IMR-90 (cell line): ENCODE results near the gene CYP19A1. TPM values are rescaled to one million over a fixed set of nuclear protein-coding genes. Genes with fewer than 3 reads are reported as not detected.

ENCODE experiments used
- ATAC-seq: fragments of 200-7000 bp; cut with Tn5 transposase; 2 replicates; pipeline ENCODE4 v1.9.1; 2020; ENCODE audit warnings: low read depth, mild to moderate bottlenecking, moderate library complexity
- BruUV-seq: library from RNA; stranded (reverse); fragments of 400-500 nt; replicated peaks from 2 replicates; lab custom pipeline; 2021; lab: Mats Ljungman, UMichigan
- CTCF ChIA-PET: fragments of 300-600 bp; formaldehyde crosslinking; extraction: SDS; loops from one replicate; lab custom pipeline; 2021; ENCODE audit warnings: antibody characterized with exemption; lab: Yijun Ruan, JAX
- POLR2A ChIA-PET: fragments of 300-600 bp; sonication (Branson Sonifier 250); formaldehyde crosslinking; loops from one replicate; lab custom pipeline; 2022; ENCODE audit warnings: antibody characterized with exemption; ENCODE audit not compliant: unreplicated experiment; lab: Charles Lee
- DNase-seq: peaks from one replicate; pipeline ENCODE4 v3.0.0; 2013
- H2AFZ ChIP-seq: replicated peaks from 2 replicates; pipeline ENCODE3; 2013; ENCODE audit warnings: low read length, mild to moderate bottlenecking; ENCODE audit not compliant: poor library complexity
- H2AK5ac ChIP-seq: 2 replicates; pipeline ENCODE4 v1.6.1; 2013; ENCODE audit warnings: low read depth, low read length, inconsistent platforms
- H2AK9ac ChIP-seq: replicated peaks from 2 replicates; pipeline ENCODE3; 2013; ENCODE audit warnings: mild to moderate bottlenecking, low read depth, low read length, moderate library complexity; ENCODE audit not compliant: poor library complexity
- H2BK120ac ChIP-seq: 2 replicates; pipeline ENCODE4 v1.6.1; 2013; ENCODE audit warnings: low read depth, low read length, inconsistent platforms
- H2BK15ac ChIP-seq: 3 replicates; pipeline ENCODE4 v1.6.1; 2013; ENCODE audit warnings: low read depth, low read length, inconsistent platforms
- H2BK20ac ChIP-seq: 2 replicates; pipeline ENCODE4 v1.6.1; 2013; ENCODE audit warnings: low read depth, mild to moderate bottlenecking, inconsistent platforms, low read length, moderate library complexity
- H2BK5ac ChIP-seq: 2 replicates; pipeline ENCODE4 v1.6.1; 2013; ENCODE audit warnings: mild to moderate bottlenecking, low read depth, low read length, inconsistent platforms; ENCODE audit not compliant: poor library complexity, severe bottlenecking
- H3K14ac ChIP-seq: replicated peaks from 2 replicates; pipeline ENCODE4 v1.6.1; 2013; ENCODE audit warnings: low read depth, low read length, inconsistent platforms
- H3K18ac ChIP-seq: 2 replicates; pipeline ENCODE4 v1.6.1; 2013; ENCODE audit warnings: low read depth, low read length, control low read depth
- H3K23ac ChIP-seq: 2 replicates; pipeline ENCODE4 v1.6.1; 2013; ENCODE audit warnings: low read depth, low read length, inconsistent platforms
- H3K27ac ChIP-seq: 2 replicates; pipeline ENCODE4 v1.5.1; 2013; ENCODE audit warnings: mild to moderate bottlenecking, control low read depth, low read length; ENCODE audit not compliant: insufficient read depth
- H3K27me3 ChIP-seq: 2 replicates; pipeline ENCODE4 v1.6.1; 2013; ENCODE audit warnings: low read length; ENCODE audit not compliant: control insufficient read depth, insufficient read depth
- H3K36me3 ChIP-seq: 2 replicates; pipeline ENCODE4 v1.6.1; 2013; ENCODE audit warnings: low read length, mixed read lengths; ENCODE audit not compliant: control insufficient read depth, insufficient read depth
- H3K4ac ChIP-seq: 2 replicates; pipeline ENCODE4 v1.6.1; 2013; ENCODE audit warnings: low read depth, low read length, inconsistent platforms
- H3K4me1 ChIP-seq: 2 replicates; pipeline ENCODE4 v1.6.1; 2013; ENCODE audit warnings: low read length, mixed read lengths; ENCODE audit not compliant: control insufficient read depth, insufficient read depth
- H3K4me2 ChIP-seq: 2 replicates; pipeline ENCODE4 v1.6.1; 2013; ENCODE audit warnings: low read depth, mild to moderate bottlenecking, control low read depth, low read length, moderate library complexity
- H3K4me3 ChIP-seq: 2 replicates; pipeline ENCODE4 v1.5.1; 2013; ENCODE audit warnings: low read depth, mild to moderate bottlenecking, control low read depth, low read length, moderate library complexity; ENCODE audit not compliant: insufficient read depth
- H3K56ac ChIP-seq: 2 replicates; pipeline ENCODE4 v1.6.1; 2013; ENCODE audit warnings: low read length, inconsistent platforms; ENCODE audit not compliant: insufficient read depth; ENCODE audit errors: extremely low read depth
- H3K79me1 ChIP-seq, 2 experiments: 2 replicates each; pipeline ENCODE4 v1.6.1; 2013; ENCODE audit warnings: low read length in 2 of 2, inconsistent platforms in 1 of 2, low read depth in 1 of 2
- H3K9ac ChIP-seq: 2 replicates; pipeline ENCODE4 v1.6.1; 2013; ENCODE audit warnings: low read depth, low read length, control low read depth
- H3K9me1 ChIP-seq: 2 replicates; pipeline ENCODE4 v1.6.1; 2013; ENCODE audit warnings: low read length, inconsistent platforms; ENCODE audit not compliant: insufficient read depth
- H3K9me3 ChIP-seq: 2 replicates; pipeline ENCODE4 v1.6.1; 2013; ENCODE audit warnings: low read length; ENCODE audit not compliant: control insufficient read depth, insufficient read depth
- H4K20me1 ChIP-seq: 2 replicates; pipeline ENCODE4 v1.6.1; 2013; ENCODE audit warnings: low read length, inconsistent platforms; ENCODE audit not compliant: insufficient read depth
- H4K5ac ChIP-seq: 2 replicates; pipeline ENCODE4 v1.6.1; 2013; ENCODE audit warnings: mild to moderate bottlenecking, low read depth, low read length, control low read depth
- H4K8ac ChIP-seq, 2 experiments: 2 replicates each; pipeline ENCODE4 v1.6.1; 2013; ENCODE audit warnings: low read depth in 2 of 2, low read length in 2 of 2, control low read depth in 1 of 2, inconsistent platforms in 1 of 2
- H4K91ac ChIP-seq: 2 replicates; pipeline ENCODE4 v1.6.1; 2013; ENCODE audit warnings: low read depth, low read length, inconsistent platforms; ENCODE audit not compliant: insufficient read depth
- BHLHE40 ChIP-seq: fragments of 150-350 bp; IDR thresholded peaks from 2 replicates; pipeline ENCODE4 v1.6.1; 2016; ENCODE audit warnings: mild to moderate bottlenecking, low read depth, low read length
- CEBPB ChIP-seq: IDR thresholded peaks from 2 replicates; pipeline ENCODE4 v1.6.1; 2012; ENCODE audit warnings: low read depth, low read length, improper control_type of control experiment
- CHD1 ChIP-seq: IDR thresholded peaks from 2 replicates; pipeline ENCODE4 v1.6.1; 2012; ENCODE audit warnings: low read depth, low read length, improper control_type of control experiment
- FOS ChIP-seq: fragments of 150-350 bp; IDR thresholded peaks from 2 replicates; pipeline ENCODE4 v1.6.1; 2016; ENCODE audit warnings: low read depth, low read length
- MAFK ChIP-seq: IDR thresholded peaks from 2 replicates; pipeline ENCODE4 v1.6.1; 2012; ENCODE audit warnings: low read depth, low read length, improper control_type of control experiment
- MAZ ChIP-seq: IDR thresholded peaks from 2 replicates; pipeline ENCODE4 v1.6.1; 2012; ENCODE audit warnings: low read depth, mild to moderate bottlenecking, low read length, improper control_type of control experiment, moderate library complexity, borderline replicate concordance
- MXI1 ChIP-seq: IDR thresholded peaks from 2 replicates; pipeline ENCODE4 v1.6.1; 2012; ENCODE audit warnings: low read depth, mild to moderate bottlenecking, low read length, moderate library complexity, borderline replicate concordance
- NFE2L2 ChIP-seq: fragments of 150-350 bp; IDR thresholded peaks from 2 replicates; pipeline ENCODE4 v1.6.1; 2016; ENCODE audit warnings: low read depth, mild to moderate bottlenecking, low read length
- POLR2A ChIP-seq: IDR thresholded peaks from 2 replicates; pipeline ENCODE4 v1.6.1; 2012; ENCODE audit warnings: mild to moderate bottlenecking, low read depth, low read length
- RAD21 ChIP-seq: IDR thresholded peaks from 2 replicates; pipeline ENCODE4 v1.6.1; 2012; ENCODE audit warnings: low read length, improper control_type of control experiment
- RCOR1 ChIP-seq: IDR thresholded peaks from 2 replicates; pipeline ENCODE4 v1.6.1; 2012; ENCODE audit warnings: mild to moderate bottlenecking, low read length, improper control_type of control experiment; ENCODE audit not compliant: insufficient replicate concordance
- RFX5 ChIP-seq: IDR thresholded peaks from 2 replicates; pipeline ENCODE4 v1.8.0; 2012; ENCODE audit warnings: low read depth, mild to moderate bottlenecking, low read length, moderate library complexity
- SMC3 ChIP-seq: fragments of 150-350 bp; IDR thresholded peaks from 2 replicates; pipeline ENCODE4 v1.6.1; 2016; ENCODE audit warnings: low read depth, mild to moderate bottlenecking, antibody characterized with exemption, low read length, moderate library complexity
- WGBS, 2 experiments: methylation state at CpG; one replicate each; pipeline versions ENCODE4 v1.1.5 to v1.1.7; 2013; ENCODE audit warnings: missing lambda C conversion rate in 2 of 2; ENCODE audit not compliant: insufficient read length in 1 of 2; ENCODE audit errors: extremely low coverage in 2 of 2; 5-methylcytosine and 5-hydroxymethylcytosine counted together
- dilution Hi-C: fragments of 300-500 bp; cut with HindIII; formaldehyde crosslinking; loops from one replicate; pipeline ENCODE4 v1.14.3; 2018; ENCODE audit warnings: low sequenced_read_pairs; ENCODE audit not compliant: unreplicated experiment
- in situ Hi-C: fragments of 300-500 bp; cut with MboI; formaldehyde crosslinking; loops from 3 replicates; pipeline ENCODE4 v1.14.3; 2019; ENCODE audit warnings: low sequenced_read_pairs, inconsistent platforms, mixed read lengths
- intact Hi-C: fragments of 100-400 bp; cut with micrococcal nuclease; formaldehyde crosslinking; loops from 2 replicates; pipeline ENCODE4 v1.10.0; 2022
- polyA plus RNA-seq, 3 experiments: library from polyadenylated mRNA; depleted of rRNA; stranded (reverse); fragments of >200 nt; gene quantifications; 2 replicates each; pipeline ENCODE4 v1.2.3, GENCODE V29; 2012; ENCODE audit warnings: low replicate concordance in 1 of 3
- total RNA-seq: library from RNA; depleted of rRNA; stranded (reverse); fragments of >200 nt; gene quantifications from 2 replicates; pipeline ENCODE4 v1.2.3, GENCODE V29; 2012
- TF ChIP-seq, protein P1 (sequence below): fragments of 150-350 bp; IDR thresholded peaks from 2 replicates; pipeline ENCODE4 v1.6.1; 2016; ENCODE audit warnings: low read depth, mild to moderate bottlenecking, low read length, moderate library complexity, borderline replicate concordance
- TF ChIP-seq, protein P2 (sequence below): fragments of 150-350 bp; IDR thresholded peaks from 2 replicates; pipeline ENCODE4 v1.6.1; 2017; ENCODE audit warnings: mild to moderate bottlenecking, antibody characterized with exemption, low read length, low read depth
- TF ChIP-seq, protein P3 (sequence below): conservative IDR thresholded peaks from 2 replicates; pipeline ENCODE4 v1.5.1; 2012; ENCODE audit warnings: mild to moderate bottlenecking, low read depth, low read length, improper control_type of control experiment

The CYP19A1 gene
- total and polyA plus RNA-seq, 2 of the 4 experiments (the other 2 are of a cell fraction), result not detected

DNA sequence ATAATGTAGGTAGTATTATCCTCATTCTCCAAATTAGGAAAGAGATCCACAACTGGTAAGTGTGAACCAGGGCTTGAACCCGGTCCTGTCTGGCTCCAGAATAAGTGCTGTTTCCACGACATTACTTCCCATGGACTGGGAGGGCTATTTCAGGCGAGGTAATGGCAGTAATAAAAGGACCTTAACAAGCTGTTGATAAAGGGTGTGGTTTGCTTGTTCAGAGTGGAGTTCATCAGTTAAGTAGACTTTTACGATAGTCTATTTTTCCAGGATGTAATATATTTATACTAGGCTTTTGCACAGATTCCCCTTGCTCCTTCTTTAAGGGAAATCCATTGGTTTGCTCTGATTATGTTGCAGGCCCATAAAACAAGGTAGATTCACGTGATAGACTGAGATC is 155.3 kb downstream of the CYP19A1 start:
- POLR2A ChIA-PET, result no interaction called here
- no peak overlapping the region for H2BK20ac ChIP-seq
- no peaks in the 10 kb centered on the region for H4K20me1 ChIP-seq
- no CpG with 5 or more reads among the region's 5 CpGs for WGBS, 2 experiments
- TF ChIP-seq RCOR1, result no peak
- no peak for TF ChIP-seq SMC3
- TF ChIP-seq CHD1, result no peak
- no peak for TF ChIP-seq MAFK
- TF ChIP-seq NFE2L2, result no peak
- TF ChIP-seq, protein P1, sequence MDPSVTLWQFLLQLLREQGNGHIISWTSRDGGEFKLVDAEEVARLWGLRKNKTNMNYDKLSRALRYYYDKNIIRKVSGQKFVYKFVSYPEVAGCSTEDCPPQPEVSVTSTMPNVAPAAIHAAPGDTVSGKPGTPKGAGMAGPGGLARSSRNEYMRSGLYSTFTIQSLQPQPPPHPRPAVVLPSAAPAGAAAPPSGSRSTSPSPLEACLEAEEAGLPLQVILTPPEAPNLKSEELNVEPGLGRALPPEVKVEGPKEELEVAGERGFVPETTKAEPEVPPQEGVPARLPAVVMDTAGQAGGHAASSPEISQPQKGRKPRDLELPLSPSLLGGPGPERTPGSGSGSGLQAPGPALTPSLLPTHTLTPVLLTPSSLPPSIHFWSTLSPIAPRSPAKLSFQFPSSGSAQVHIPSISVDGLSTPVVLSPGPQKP, result no peak
- no peak for TF ChIP-seq MXI1
- no peak for TF ChIP-seq FOS
- TF ChIP-seq, protein P2, sequence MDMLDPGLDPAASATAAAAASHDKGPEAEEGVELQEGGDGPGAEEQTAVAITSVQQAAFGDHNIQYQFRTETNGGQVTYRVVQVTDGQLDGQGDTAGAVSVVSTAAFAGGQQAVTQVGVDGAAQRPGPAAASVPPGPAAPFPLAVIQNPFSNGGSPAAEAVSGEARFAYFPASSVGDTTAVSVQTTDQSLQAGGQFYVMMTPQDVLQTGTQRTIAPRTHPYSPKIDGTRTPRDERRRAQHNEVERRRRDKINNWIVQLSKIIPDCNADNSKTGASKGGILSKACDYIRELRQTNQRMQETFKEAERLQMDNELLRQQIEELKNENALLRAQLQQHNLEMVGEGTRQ, result no peak
- TF ChIP-seq, protein P3, sequence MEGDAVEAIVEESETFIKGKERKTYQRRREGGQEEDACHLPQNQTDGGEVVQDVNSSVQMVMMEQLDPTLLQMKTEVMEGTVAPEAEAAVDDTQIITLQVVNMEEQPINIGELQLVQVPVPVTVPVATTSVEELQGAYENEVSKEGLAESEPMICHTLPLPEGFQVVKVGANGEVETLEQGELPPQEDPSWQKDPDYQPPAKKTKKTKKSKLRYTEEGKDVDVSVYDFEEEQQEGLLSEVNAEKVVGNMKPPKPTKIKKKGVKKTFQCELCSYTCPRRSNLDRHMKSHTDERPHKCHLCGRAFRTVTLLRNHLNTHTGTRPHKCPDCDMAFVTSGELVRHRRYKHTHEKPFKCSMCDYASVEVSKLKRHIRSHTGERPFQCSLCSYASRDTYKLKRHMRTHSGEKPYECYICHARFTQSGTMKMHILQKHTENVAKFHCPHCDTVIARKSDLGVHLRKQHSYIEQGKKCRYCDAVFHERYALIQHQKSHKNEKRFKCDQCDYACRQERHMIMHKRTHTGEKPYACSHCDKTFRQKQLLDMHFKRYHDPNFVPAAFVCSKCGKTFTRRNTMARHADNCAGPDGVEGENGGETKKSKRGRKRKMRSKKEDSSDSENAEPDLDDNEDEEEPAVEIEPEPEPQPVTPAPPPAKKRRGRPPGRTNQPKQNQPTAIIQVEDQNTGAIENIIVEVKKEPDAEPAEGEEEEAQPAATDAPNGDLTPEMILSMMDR, result no peak
- TF ChIP-seq MAZ, result no peak
- no peak for TF ChIP-seq BHLHE40
- no peak for TF ChIP-seq RFX5
- no peak for TF ChIP-seq CEBPB
- TF ChIP-seq POLR2A, result no peak
- TF ChIP-seq RAD21, result no peak
- H3K27me3 ChIP-seq, result peaks cover 63% of the 10 kb centered on the region
- H3K79me1 ChIP-seq, result no peaks in the 10 kb centered on the region
- H4K91ac ChIP-seq, result no peak overlapping the region
- H3K14ac ChIP-seq, result no peak overlapping the region
- H2BK120ac ChIP-seq, result no peak overlapping the region
- intact Hi-C loops (no loop called here), in situ Hi-C loops (no loop called here), dilution Hi-C loops (no loop called here)
- no TSS peak for BruUV-seq
- H3K23ac ChIP-seq, result no peak overlapping the region
- H3K56ac ChIP-seq, result no peak overlapping the region
- H2AK9ac ChIP-seq, result no peak overlapping the region
- no peak overlapping the region for H3K9ac ChIP-seq
- no peaks in the 10 kb centered on the region for H3K4me1 ChIP-seq
- CTCF ChIA-PET, result interaction anchor here (1.7 to 2.5 kb wide), 2 partner anchors 9 to 20 kb away, joined by 6 to 7 read pairs; no protein-coding TSS in a partner anchor
- H3K4ac ChIP-seq, result no peak overlapping the region
- H2BK15ac ChIP-seq, result no peak overlapping the region
- no peak overlapping the region for H2AFZ ChIP-seq
- no peak for DNase-seq
- H3K4me3 ChIP-seq, result no peak overlapping the region
- no peak overlapping the region for H4K8ac ChIP-seq
- H3K27ac ChIP-seq, result no peak overlapping the region
- 0 out of 2 replicates have a peak, but pooled peaks cover 1% of the 10 kb centered on the region for H3K9me1 ChIP-seq
- no peak overlapping the region for H2AK5ac ChIP-seq
- no peak overlapping the region for H3K4me2 ChIP-seq
- H4K5ac ChIP-seq, result no peak overlapping the region
- H3K18ac ChIP-seq, result no peak overlapping the region
- H3K36me3 ChIP-seq, result no peaks in the 10 kb centered on the region
- H3K9me3 ChIP-seq, result peaks cover 2% of the 10 kb centered on the region; the same call in 1 of the 2 replicates
- H2BK5ac ChIP-seq, result no peak overlapping the region
- ATAC-seq, result no peak
